ENCODE results near the gene CUEDC1.

GRCh38 chr17:57860414-57860999 lies 94.7 kb downstream of the CUEDC1 start:
- TF ChIP-seq CTCF (IDR thresholded peaks at IDR 0.05) = no peak
- no peak for TF ChIP-seq POLR2A (IDR thresholded peaks at IDR 0.05)
